ENCODE measurements around the gene DIRAS3. TPM values are rescaled to one million over a fixed set of nuclear protein-coding genes. Genes with fewer than 3 reads are reported as not detected.

Gene DIRAS3
- total RNA-seq, 1 experiment from 2014 or later, result 5.2 TPM

- BruUV-seq (replicated peaks), result no TSS peak
- CTCF ChIA-PET, result no interaction called here
- no peak overlapping the region for H3K27ac Mint-ChIP-seq (ENCODE audit: unreplicated experiment)
- peaks cover 8% of the 10 kb centered on the region for H3K36me3 Mint-ChIP-seq (ENCODE audit: insufficient read depth, unreplicated experiment)
- no peaks in the 10 kb centered on the region for H3K27me3 Mint-ChIP-seq (ENCODE audit: unreplicated experiment)
- no peak for DNase-seq
- TF ChIP-seq, protein P1, sequence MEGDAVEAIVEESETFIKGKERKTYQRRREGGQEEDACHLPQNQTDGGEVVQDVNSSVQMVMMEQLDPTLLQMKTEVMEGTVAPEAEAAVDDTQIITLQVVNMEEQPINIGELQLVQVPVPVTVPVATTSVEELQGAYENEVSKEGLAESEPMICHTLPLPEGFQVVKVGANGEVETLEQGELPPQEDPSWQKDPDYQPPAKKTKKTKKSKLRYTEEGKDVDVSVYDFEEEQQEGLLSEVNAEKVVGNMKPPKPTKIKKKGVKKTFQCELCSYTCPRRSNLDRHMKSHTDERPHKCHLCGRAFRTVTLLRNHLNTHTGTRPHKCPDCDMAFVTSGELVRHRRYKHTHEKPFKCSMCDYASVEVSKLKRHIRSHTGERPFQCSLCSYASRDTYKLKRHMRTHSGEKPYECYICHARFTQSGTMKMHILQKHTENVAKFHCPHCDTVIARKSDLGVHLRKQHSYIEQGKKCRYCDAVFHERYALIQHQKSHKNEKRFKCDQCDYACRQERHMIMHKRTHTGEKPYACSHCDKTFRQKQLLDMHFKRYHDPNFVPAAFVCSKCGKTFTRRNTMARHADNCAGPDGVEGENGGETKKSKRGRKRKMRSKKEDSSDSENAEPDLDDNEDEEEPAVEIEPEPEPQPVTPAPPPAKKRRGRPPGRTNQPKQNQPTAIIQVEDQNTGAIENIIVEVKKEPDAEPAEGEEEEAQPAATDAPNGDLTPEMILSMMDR (IDR thresholded peaks at IDR 0.05; ENCODE audit: unreplicated experiment), result no peak
- no peak overlapping the region for H3K4me3 Mint-ChIP-seq (ENCODE audit: low read depth, unreplicated experiment)
- peaks cover 17% of the 10 kb centered on the region for H3K4me1 Mint-ChIP-seq (ENCODE audit: low read depth, unreplicated experiment)
- intact Hi-C loops (cut with micrococcal nuclease; ENCODE audit: unreplicated experiment), result no loop called here
- no peaks in the 10 kb centered on the region for H3K9me3 Mint-ChIP-seq (ENCODE audit: low read depth, unreplicated experiment)
Observed at GRCh38 chr1:68043443-68044090, 6.9 kb downstream of the DIRAS3 start.

DNA sequence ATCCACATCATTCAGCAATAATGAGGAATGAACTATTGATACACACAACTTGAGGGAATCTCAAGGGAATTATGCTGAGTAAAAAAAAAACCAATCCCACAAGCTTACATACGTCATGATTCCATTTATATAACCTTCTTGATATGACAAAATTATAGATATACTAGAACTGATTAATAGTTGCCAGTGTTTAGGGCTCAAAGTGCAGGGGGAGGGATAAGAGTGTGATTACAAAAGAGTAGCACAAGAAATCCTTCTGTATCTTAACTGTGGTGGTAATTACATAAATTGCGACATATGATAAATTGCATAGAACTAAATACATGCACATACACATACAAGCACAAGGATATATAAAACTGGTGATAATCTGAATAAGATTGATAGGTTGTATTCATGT, 13.5 kb downstream of the DIRAS3 start:
- H3K27ac Mint-ChIP-seq (ENCODE audit: unreplicated experiment), result no peak overlapping the region
- no peaks in the 10 kb centered on the region for H3K9me3 Mint-ChIP-seq (ENCODE audit: low read depth, unreplicated experiment)
- no peaks in the 10 kb centered on the region for H3K36me3 Mint-ChIP-seq (ENCODE audit: insufficient read depth, unreplicated experiment)
- TF ChIP-seq, protein P1 (IDR thresholded peaks at IDR 0.05; ENCODE audit: unreplicated experiment), result no peak
- CTCF ChIA-PET, result interaction anchor here (1.1 kb wide), 1 partner anchor 9 kb away, joined by 3 read pairs; no protein-coding TSS in a partner anchor
- peaks cover 12% of the 10 kb centered on the region for H3K27me3 Mint-ChIP-seq (ENCODE audit: unreplicated experiment)
- DNase-seq, result no peak
- H3K4me1 Mint-ChIP-seq (ENCODE audit: low read depth, unreplicated experiment), result no peaks in the 10 kb centered on the region
- intact Hi-C loops (cut with micrococcal nuclease; ENCODE audit: unreplicated experiment), result no loop called here
- no peak overlapping the region for H3K4me3 Mint-ChIP-seq (ENCODE audit: low read depth, unreplicated experiment)
- BruUV-seq (replicated peaks), result no TSS peak

GRCh38 chr1:68029444-68029843, 21.0 kb downstream of the DIRAS3 start:
- Mint-ChIP-seq H3K27me3 (ENCODE audit: unreplicated experiment) (peaks cover 12% of the 10 kb centered on the region), H3K4me1 (ENCODE audit: low read depth, unreplicated experiment) (no peaks in the 10 kb centered on the region), H3K36me3 (ENCODE audit: insufficient read depth, unreplicated experiment) (no peaks in the 10 kb centered on the region), H3K9me3 (ENCODE audit: low read depth, unreplicated experiment) (no peaks in the 10 kb centered on the region), H3K4me3 (ENCODE audit: low read depth, unreplicated experiment) (no peak overlapping the region), H3K27ac (ENCODE audit: unreplicated experiment) (no peak overlapping the region)
- CTCF ChIA-PET, result no interaction called here
- DNase-seq, result no peak
- no TSS peak for BruUV-seq (replicated peaks)
- TF ChIP-seq, protein P1 (IDR thresholded peaks at IDR 0.05; ENCODE audit: unreplicated experiment), result no peak
- intact Hi-C loops (cut with micrococcal nuclease; ENCODE audit: unreplicated experiment), result no loop called here

DNA sequence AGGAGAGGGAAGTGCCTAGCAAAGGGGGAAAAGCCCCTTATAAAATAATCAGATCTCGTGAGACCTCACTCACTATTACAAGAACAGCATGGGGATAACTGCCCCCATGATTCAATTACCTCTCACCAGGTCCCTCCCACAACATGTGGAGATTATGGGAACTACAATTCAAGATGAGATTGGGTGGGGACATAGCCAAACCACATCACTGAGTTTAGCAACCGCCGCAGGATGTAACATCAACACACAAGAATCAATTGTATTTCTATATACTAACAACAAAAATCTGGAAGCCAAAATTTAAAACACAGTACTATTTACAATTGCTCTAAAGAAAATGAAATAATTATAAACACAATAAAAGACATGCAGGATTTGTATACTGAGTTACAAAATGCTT, 21.9 kb downstream of the DIRAS3 start:
- TF ChIP-seq, protein P1 (IDR thresholded peaks at IDR 0.05; ENCODE audit: unreplicated experiment), result no peak
- H3K9me3 Mint-ChIP-seq (ENCODE audit: low read depth, unreplicated experiment), result no peaks in the 10 kb centered on the region
- intact Hi-C loops (cut with micrococcal nuclease; ENCODE audit: unreplicated experiment), result no loop called here
- no peaks in the 10 kb centered on the region for H3K36me3 Mint-ChIP-seq (ENCODE audit: insufficient read depth, unreplicated experiment)
- H3K4me3 Mint-ChIP-seq (ENCODE audit: low read depth, unreplicated experiment), result no peak overlapping the region
- CTCF ChIA-PET, result no interaction called here
- H3K4me1 Mint-ChIP-seq (ENCODE audit: low read depth, unreplicated experiment), result no peaks in the 10 kb centered on the region
- H3K27me3 Mint-ChIP-seq (ENCODE audit: unreplicated experiment), result peaks cover 12% of the 10 kb centered on the region
- BruUV-seq (replicated peaks), result no TSS peak
- no peak for DNase-seq
- no peak overlapping the region for H3K27ac Mint-ChIP-seq (ENCODE audit: unreplicated experiment)
